Coronary artery (tissue), 2 donors: ENCODE measurements around the gene GCNT2.
"Not testable (repeated sequence)": the region's sequence is repeated elsewhere in the genome, so short reads cannot be mapped to it uniquely, and the experiment has no call there.

Experiments used
- DNase-seq: peaks from one replicate; pipeline ENCODE4 v3.0.0-alpha.2; 2017; ENCODE audit warnings: low spot score
- H3K27ac ChIP-seq, 2 donors: fragments of 200-600 bp; sonication (generic); one replicate each; pipeline ENCODE4 v1.5.1; 2016 to 2019
- H3K4me3 ChIP-seq: fragments of 200-600 bp; sonication (generic); 2 replicates; pipeline ENCODE4 v1.5.1; 2016; ENCODE audit warnings: mild to moderate bottlenecking, moderate library complexity
- CTCF ChIP-seq: fragments of 200-600 bp; sonication (generic); IDR thresholded peaks from one replicate; pipeline ENCODE4 v1.5.1; 2019; ENCODE audit warnings: antibody characterized with exemption

Gene GCNT2

GRCh38 chr6:10567256-10568026 is 46.3 kb downstream of the GCNT2 start:
- H3K4me3 ChIP-seq = no peak overlapping the region
- H3K27ac ChIP-seq = no peak overlapping the region
- DNase-seq = no peak
- no peak for TF ChIP-seq CTCF

- TF ChIP-seq CTCF = no peak
- no peak for DNase-seq
- Histone ChIP-seq H3K4me3 (no peak overlapping the region), H3K27ac (no peak overlapping the region)
Measured at GRCh38 chr6:10569392-10570127, 48.4 kb downstream of the GCNT2 start.

- not testable (repeated sequence) for DNase-seq, H3K27ac ChIP-seq, H3K4me3 ChIP-seq
Measured at GRCh38 chr6:10575519-10575918, 54.4 kb downstream of the GCNT2 start.

GRCh38 chr6:10576226-10576625 is 55.1 kb downstream of the GCNT2 start:
- DNase-seq = no peak
- Histone ChIP-seq H3K4me3 (no peak overlapping the region), H3K27ac (no peak overlapping the region)
- TF ChIP-seq CTCF = no peak

GRCh38 chr6:10577112-10577511 is 56.0 kb downstream of the GCNT2 start:
- DNase-seq = peak; percentile 41
- TF ChIP-seq CTCF = no peak
- no peak overlapping the region for H3K27ac ChIP-seq
- H3K4me3 ChIP-seq = no peak overlapping the region

- H3K27ac ChIP-seq = no peak overlapping the region
- no peak for TF ChIP-seq CTCF
- DNase-seq = peak; percentile 9
- no peak overlapping the region for H3K4me3 ChIP-seq
Measured at GRCh38 chr6:10578723-10579122, 57.6 kb downstream of the GCNT2 start.

GRCh38 chr6:10579803-10580202 is 58.7 kb downstream of the GCNT2 start:
- no peak for DNase-seq
- no peak for TF ChIP-seq CTCF
- H3K27ac ChIP-seq = no peak overlapping the region
- no peak overlapping the region for H3K4me3 ChIP-seq
